Measurements from ENCODE around the gene LYPD5. TPM values are rescaled to one million over a fixed set of nuclear protein-coding genes. Genes with fewer than 3 reads are reported as not detected.

The LYPD5 gene
- total RNA-seq, 1 experiment from 2014 or later, result 0.46 TPM

- Mint-ChIP-seq H3K36me3 (no peaks in the 10 kb centered on the region), H3K4me1 (peaks cover 39% of the 10 kb centered on the region), H3K27ac (no peak overlapping the region), H3K9me3 (no peaks in the 10 kb centered on the region), H3K27me3 (ENCODE audit: low read depth) (peaks cover 75% of the 10 kb centered on the region), H3K4me3 (peak overlapping the region; percentile 72)
- DNase-seq (ENCODE audit: low spot score) (peak; percentile 92), ATAC-seq (peak; percentile 83)
- CTCF ChIA-PET, result interaction anchor here (0.7 to 7.4 kb wide), 21 partner anchors 8 to 996 kb away, joined by 3 to 101 read pairs (median 4); partner anchors contain the start of genes IRGC, IRGQ, SMG9 and ZNF283
- POLR2A ChIA-PET, result interaction anchor here (0.6 to 1.9 kb wide), 5 partner anchors 11 to 106 kb away, joined by 3 to 12 read pairs (median 3); partner anchors contain the start of gene SMG9
- no peak for TF ChIP-seq AFF4 (CRISPR knock-in tag; IDR thresholded peaks at IDR 0.05; ENCODE audit: borderline replicate concordance)
- no peak for TF ChIP-seq ZBTB43 (CRISPR knock-in tag; IDR thresholded peaks at IDR 0.05)
- TF ChIP-seq ZNF317 (CRISPR knock-in tag; IDR thresholded peaks at IDR 0.05; ENCODE audit: borderline replicate concordance, low read depth), result no peak
- TF ChIP-seq ZNF138 (CRISPR knock-in tag; conservative IDR thresholded peaks at IDR 0.05), result no peak
- no peak for TF ChIP-seq ESRRA (CRISPR knock-in tag; IDR thresholded peaks at IDR 0.05; ENCODE audit: borderline replicate concordance)
- peak; percentile 42; the same call in 1 of the 2 replicates for TF ChIP-seq E2F5 (CRISPR knock-in tag; IDR thresholded peaks at IDR 0.05)
- no peak for TF ChIP-seq SP1 (CRISPR knock-in tag; conservative IDR thresholded peaks at IDR 0.05)
- peak; percentile 58 for TF ChIP-seq HMGXB4 (CRISPR knock-in tag; IDR thresholded peaks at IDR 0.05)
- TF ChIP-seq ZNF121 (CRISPR knock-in tag; IDR thresholded peaks at IDR 0.05), result peak; percentile 80
- TF ChIP-seq USF1 (CRISPR knock-in tag; IDR thresholded peaks at IDR 0.05), result no peak
- no peak for TF ChIP-seq NFYB (CRISPR knock-in tag; conservative IDR thresholded peaks at IDR 0.05; ENCODE audit: low read depth)
- no peak for TF ChIP-seq ZNF512 (CRISPR knock-in tag; IDR thresholded peaks at IDR 0.05; ENCODE audit: borderline replicate concordance)
- TF ChIP-seq ZNF671 (CRISPR knock-in tag; IDR thresholded peaks at IDR 0.05), result no peak
- TF ChIP-seq E2F1 (CRISPR knock-in tag; IDR thresholded peaks at IDR 0.05), result no peak
- no peak for TF ChIP-seq USF2 (CRISPR knock-in tag; IDR thresholded peaks at IDR 0.05)
- peak; percentile 75 for TF ChIP-seq MAX (CRISPR knock-in tag; IDR thresholded peaks at IDR 0.05)
- no peak for TF ChIP-seq STAT6 (CRISPR knock-in tag; conservative IDR thresholded peaks at IDR 0.05; ENCODE audit: low read depth)
- no peak for TF ChIP-seq SMAD3 (CRISPR knock-in tag; IDR thresholded peaks at IDR 0.05; ENCODE audit: borderline replicate concordance)
- TF ChIP-seq RORB (CRISPR knock-in tag; IDR thresholded peaks at IDR 0.05), result no peak
Measured at GRCh38 chr19:43774103-43774939, 27.9 kb downstream of the LYPD5 start.

Data from WTC11 (cell line).